ENCODE measurements around the gene CYLD. TPM values are rescaled to one million over a fixed set of nuclear protein-coding genes. Genes with fewer than 3 reads are reported as not detected.

Gene CYLD
- total RNA-seq, 1 experiment from 2014 or later: 11.9 TPM

GRCh38 chr16:50708373-50709060 lies 33.4 kb upstream of the CYLD start:
- intact Hi-C loops (cut with micrococcal nuclease): no loop called here
- no TSS peak for BruUV-seq (replicated peaks)
- DNase-seq (ENCODE audit: low read depth, low spot score) (no peak), ATAC-seq (no peak)
- no peak for TF ChIP-seq CBX3 (IDR thresholded peaks at IDR 0.05; ENCODE audit: low read depth)
- no peak for TF ChIP-seq ATF3 (IDR thresholded peaks at IDR 0.05)
- no peak for TF ChIP-seq EGR1 (IDR thresholded peaks at IDR 0.05; ENCODE audit: low read depth)
- TF ChIP-seq POLR2A (IDR thresholded peaks at IDR 0.05; ENCODE audit: borderline replicate concordance, extremely low read depth, insufficient read depth, insufficient read length): no peak
- TF ChIP-seq EZH2phosphoT487 (IDR thresholded peaks at IDR 0.05; ENCODE audit: borderline replicate concordance): no peak
- TF ChIP-seq YY1 (IDR thresholded peaks at IDR 0.05; ENCODE audit: extremely low read depth, insufficient replicate concordance, low read depth, low read length): no peak
- no peak for TF ChIP-seq ZFX (IDR thresholded peaks at IDR 0.05)
- ChIA-PET POLR2A (no interaction called here), CTCF (no interaction called here), RAD21 (ENCODE audit: low non-redundant PET in 1 of 2, low total read pairs in 2 of 2, uncharacterized antibody in 2 of 2, unreplicated experiment in 2 of 2) (no interaction called here)
- Histone ChIP-seq H3K9me2 (ENCODE audit: insufficient read depth) (no peaks in the 10 kb centered on the region), H3K4me3 (replicated peaks in 1 of 2; ENCODE audit: low read depth in 1 of 2, low read length in 2 of 2) (no peak overlapping the region), H3K79me2 (ENCODE audit: insufficient read depth, low read length) (no peaks in the 10 kb centered on the region), H4K20me1 (ENCODE audit: insufficient read depth) (no peaks in the 10 kb centered on the region), H3K27ac (ENCODE audit: low read depth, low read length) (no peak overlapping the region), H2AFZ (ENCODE audit: low read depth, low read length, poor library complexity, severe bottlenecking) (no peak overlapping the region), H3K9ac (ENCODE audit: low read length) (no peak overlapping the region), H3K4me2 (ENCODE audit: low read length) (no peak overlapping the region), H3K36me3 (ENCODE audit: control insufficient read depth in 1 of 2, insufficient read depth in 2 of 2, low read length in 2 of 2) (no peaks in the 10 kb centered on the region), H3K9me3 (ENCODE audit: control insufficient read depth in 1 of 2, insufficient read depth in 1 of 2, low read depth in 1 of 2, low read length in 2 of 2) (peaks cover 8 to 19% of the 10 kb centered on the region in 2 experiments; a peak in 2 of 4 replicates), H3K27me3 (ENCODE audit: insufficient read depth, low read length) (no peaks in the 10 kb centered on the region), H3K4me1 (ENCODE audit: control insufficient read depth in 1 of 2, insufficient read depth in 2 of 2, low read length in 2 of 2) (no peaks in the 10 kb centered on the region)

- no peaks in the 10 kb centered on the region for H3K4me1 ChIP-seq (ENCODE audit: control insufficient read depth in 1 of 2, insufficient read depth in 2 of 2, low read length in 2 of 2)
- CTCF ChIA-PET: no interaction called here
- H3K9me2 ChIP-seq (ENCODE audit: insufficient read depth): no peaks in the 10 kb centered on the region
- H4K20me1 ChIP-seq (ENCODE audit: insufficient read depth): no peaks in the 10 kb centered on the region
- no peak for ATAC-seq
- TF ChIP-seq EGR1 (IDR thresholded peaks at IDR 0.05; ENCODE audit: low read depth): no peak
- TF ChIP-seq REST (IDR thresholded peaks at IDR 0.05; ENCODE audit: low read depth): no peak
- no peak for TF ChIP-seq ATF3 (IDR thresholded peaks at IDR 0.05)
- TF ChIP-seq CBX3 (IDR thresholded peaks at IDR 0.05; ENCODE audit: low read depth): no peak
- TF ChIP-seq POLR2A (IDR thresholded peaks at IDR 0.05; ENCODE audit: borderline replicate concordance, extremely low read depth, insufficient read depth, insufficient read length): no peak
- TF ChIP-seq ZFX (IDR thresholded peaks at IDR 0.05): no peak
- no peak for TF ChIP-seq SRF (IDR thresholded peaks at IDR 0.05; ENCODE audit: low read depth)
- TF ChIP-seq JUND (IDR thresholded peaks at IDR 0.05): no peak
- no peak for TF ChIP-seq ELF1 (IDR thresholded peaks at IDR 0.05; ENCODE audit: borderline replicate concordance, low read depth)
- TF ChIP-seq CTCF (IDR thresholded peaks at IDR 0.05 in 2 of 3, conservative IDR thresholded peaks at IDR 0.05 in 1 of 3; ENCODE audit: borderline replicate concordance in 1 of 3, insufficient read depth in 1 of 3, low read depth in 2 of 3, low read length in 2 of 3): no peak
- H3K4me2 ChIP-seq (ENCODE audit: low read length): no peak overlapping the region
- H2AFZ ChIP-seq (ENCODE audit: low read depth, low read length, poor library complexity, severe bottlenecking): no peak overlapping the region
- no peak overlapping the region for H3K4me3 ChIP-seq (replicated peaks in 1 of 2; ENCODE audit: low read depth in 1 of 2, low read length in 2 of 2)
- POLR2A ChIA-PET: no interaction called here
- no peaks in the 10 kb centered on the region for H3K27me3 ChIP-seq (ENCODE audit: insufficient read depth, low read length)
- intact Hi-C loops (cut with micrococcal nuclease): no loop called here
- H3K79me2 ChIP-seq (ENCODE audit: insufficient read depth, low read length): no peaks in the 10 kb centered on the region
- H3K9ac ChIP-seq (ENCODE audit: low read length): no peak overlapping the region
- no peak for DNase-seq (ENCODE audit: low read depth, low spot score)
- RAD21 ChIA-PET (ENCODE audit: low non-redundant PET in 1 of 2, low total read pairs in 2 of 2, uncharacterized antibody in 2 of 2, unreplicated experiment in 2 of 2): no interaction called here
- no peaks in the 10 kb centered on the region for H3K36me3 ChIP-seq (ENCODE audit: control insufficient read depth in 1 of 2, insufficient read depth in 2 of 2, low read length in 2 of 2)
- no peak overlapping the region for H3K27ac ChIP-seq (ENCODE audit: low read depth, low read length)
- no TSS peak for BruUV-seq (replicated peaks)
- peaks cover 5 to 13% of the 10 kb centered on the region in 2 experiments; a peak in 2 of 4 replicates for H3K9me3 ChIP-seq (ENCODE audit: control insufficient read depth in 1 of 2, insufficient read depth in 1 of 2, low read depth in 1 of 2, low read length in 2 of 2)
Measured at GRCh38 chr16:50709061-50709684, 32.7 kb upstream of the CYLD start.
